Immature natural killer cell (primary cell): ENCODE measurements around the gene ANKH. TPM values are rescaled to one million over a fixed set of nuclear protein-coding genes. Genes with fewer than 3 reads are reported as not detected.

Experiments used
- DNase-seq, 3 donors: peaks; one replicate each; pipeline ENCODE4 v3.0.0; 2022; ENCODE audit warnings: mixed read lengths in 1 of 3
- H3K27ac Mint-ChIP-seq, 6 donors: one replicate each; pipeline ENCODE4 v1.8.0; 2020; ENCODE audit warnings: mixed read lengths in 6 of 6, mild to moderate bottlenecking in 5 of 6, inconsistent platforms in 4 of 6, moderate library complexity in 3 of 6
- H3K27me3 Mint-ChIP-seq, 3 donors: one replicate each; pipeline ENCODE4 v1.8.0; 2020 to 2021; ENCODE audit warnings: low read depth in 3 of 3, mild to moderate bottlenecking in 3 of 3, mixed read lengths in 3 of 3, moderate library complexity in 3 of 3, inconsistent platforms in 1 of 3
- H3K36me3 Mint-ChIP-seq, 3 donors: one replicate each; pipeline ENCODE4 v1.8.0; 2020; ENCODE audit warnings: mixed read lengths in 3 of 3, inconsistent platforms in 2 of 3, mild to moderate bottlenecking in 2 of 3
- H3K4me1 Mint-ChIP-seq, 2 donors: one replicate each; pipeline ENCODE4 v1.8.0; 2020; ENCODE audit warnings: inconsistent platforms in 2 of 2, mild to moderate bottlenecking in 2 of 2, mixed read lengths in 2 of 2, moderate library complexity in 1 of 2
- H3K4me3 Mint-ChIP-seq, 5 donors: one replicate each; pipeline ENCODE4 v1.8.0; 2020; ENCODE audit warnings: mild to moderate bottlenecking in 5 of 5, mixed read lengths in 5 of 5, inconsistent platforms in 3 of 5, moderate library complexity in 3 of 5
- H3K9me3 Mint-ChIP-seq, 6 donors: one replicate each; pipeline ENCODE4 v1.8.0; 2020; ENCODE audit warnings: mild to moderate bottlenecking in 6 of 6, mixed read lengths in 6 of 6, inconsistent platforms in 4 of 6, moderate library complexity in 3 of 6
- polyA plus RNA-seq, 3 donors: library from polyadenylated mRNA; unstranded; fragments of 300-500 nt; fragmentation: Illumina TruSeq; gene quantifications; one replicate each; pipeline ENCODE4 v1.2.3, GENCODE V29; 2021

Gene ANKH
- polyA plus RNA-seq, 3 donors from 2014 or later: 20.8 to 26.5 (median 25.4) TPM

GRCh38 chr5:14744296-14745187 lies 127.0 kb downstream of the ANKH start:
- Mint-ChIP-seq H3K27ac (peak overlapping the region; percentile 86 to 94 (median 88)), H3K4me1 (peaks cover 23 to 24% of the 10 kb centered on the region in 2 donors), H3K4me3 (peak overlapping the region in 2 of 5 donors; percentile 47 to 50), H3K27me3 (peaks cover 0 to 6% (median 3%) of the 10 kb centered on the region in 3 donors), H3K36me3 (peaks cover 19 to 30% (median 21%) of the 10 kb centered on the region in 3 donors), H3K9me3 (no peaks in the 10 kb centered on the region)
- no peak for DNase-seq

GRCh38 chr5:14743601-14744295 lies 127.8 kb downstream of the ANKH start:
- Mint-ChIP-seq H3K27ac (peak overlapping the region; percentile 36 to 91 (median 76)), H3K27me3 (peaks cover 0 to 6% (median 3%) of the 10 kb centered on the region in 3 donors), H3K9me3 (no peaks in the 10 kb centered on the region), H3K4me1 (peaks cover 23 to 24% of the 10 kb centered on the region in 2 donors), H3K4me3 (peak overlapping the region in 1 of 5 donors; percentile 47), H3K36me3 (peaks cover 21 to 32% (median 26%) of the 10 kb centered on the region in 3 donors)
- no peak for DNase-seq

GRCh38 chr5:14742498-14742897 lies 129.1 kb downstream of the ANKH start:
- Mint-ChIP-seq H3K27ac (peak overlapping the region in 2 of 6 donors; percentile 72 to 78), H3K36me3 (peaks cover 25 to 41% (median 34%) of the 10 kb centered on the region in 3 donors), H3K4me1 (peaks cover 23 to 24% of the 10 kb centered on the region in 2 donors), H3K4me3 (no peak overlapping the region), H3K9me3 (no peaks in the 10 kb centered on the region), H3K27me3 (peaks cover 2 to 6% (median 3%) of the 10 kb centered on the region in 3 donors)
- DNase-seq: no peak

GRCh38 chr5:14741801-14742440 lies 129.7 kb downstream of the ANKH start:
- no peak for DNase-seq
- H3K9me3 Mint-ChIP-seq: no peaks in the 10 kb centered on the region
- H3K4me1 Mint-ChIP-seq: peaks cover 23 to 24% of the 10 kb centered on the region in 2 donors
- peaks cover 2 to 6% (median 3%) of the 10 kb centered on the region in 3 donors for H3K27me3 Mint-ChIP-seq
- H3K27ac Mint-ChIP-seq: peak overlapping the region in 3 of 6 donors; percentile 13 to 78 (median 61)
- no peak overlapping the region for H3K4me3 Mint-ChIP-seq
- peaks cover 25 to 41% (median 32%) of the 10 kb centered on the region in 3 donors for H3K36me3 Mint-ChIP-seq

GRCh38 chr5:14741131-14741530 lies 130.4 kb downstream of the ANKH start:
- Mint-ChIP-seq H3K27ac (peak overlapping the region in 1 of 6 donors; percentile 50), H3K27me3 (peaks cover 2 to 6% (median 3%) of the 10 kb centered on the region in 3 donors), H3K36me3 (peaks cover 25 to 43% (median 34%) of the 10 kb centered on the region in 3 donors), H3K4me1 (peaks cover 19 to 20% of the 10 kb centered on the region in 2 donors), H3K4me3 (no peak overlapping the region), H3K9me3 (no peaks in the 10 kb centered on the region)
- no peak for DNase-seq

GRCh38 chr5:14739981-14740380 lies 131.6 kb downstream of the ANKH start:
- H3K27me3 Mint-ChIP-seq: peaks cover 0 to 3% (median 2%) of the 10 kb centered on the region in 3 donors
- no peak overlapping the region for H3K27ac Mint-ChIP-seq
- DNase-seq: no peak
- no peak overlapping the region for H3K4me3 Mint-ChIP-seq
- no peaks in the 10 kb centered on the region for H3K9me3 Mint-ChIP-seq
- H3K36me3 Mint-ChIP-seq: peaks cover 20 to 44% (median 29%) of the 10 kb centered on the region in 3 donors
- H3K4me1 Mint-ChIP-seq: peaks cover 8 to 9% of the 10 kb centered on the region in 2 donors

GRCh38 chr5:14739538-14739937 lies 132.0 kb downstream of the ANKH start:
- H3K27ac Mint-ChIP-seq: no peak overlapping the region
- DNase-seq: no peak
- H3K9me3 Mint-ChIP-seq: no peaks in the 10 kb centered on the region
- H3K36me3 Mint-ChIP-seq: peaks cover 20 to 48% (median 29%) of the 10 kb centered on the region in 3 donors
- peaks cover 6 to 7% of the 10 kb centered on the region in 2 donors for H3K4me1 Mint-ChIP-seq
- H3K27me3 Mint-ChIP-seq: peaks cover 0 to 3% (median 2%) of the 10 kb centered on the region in 3 donors
- no peak overlapping the region for H3K4me3 Mint-ChIP-seq

GRCh38 chr5:14738050-14738449 lies 133.5 kb downstream of the ANKH start:
- Mint-ChIP-seq H3K4me3 (no peak overlapping the region), H3K27ac (peak overlapping the region in 1 of 6 donors; percentile 77), H3K4me1 (peaks cover 0 to 2% of the 10 kb centered on the region in 2 donors), H3K9me3 (no peaks in the 10 kb centered on the region), H3K36me3 (peaks cover 25 to 52% (median 33%) of the 10 kb centered on the region in 3 donors), H3K27me3 (peaks cover 0 to 3% (median 2%) of the 10 kb centered on the region in 3 donors)
- no peak for DNase-seq

GRCh38 chr5:14737291-14737690 lies 134.3 kb downstream of the ANKH start:
- no peak overlapping the region for H3K4me3 Mint-ChIP-seq
- H3K36me3 Mint-ChIP-seq: peaks cover 20 to 45% (median 33%) of the 10 kb centered on the region in 3 donors
- H3K27ac Mint-ChIP-seq: no peak overlapping the region
- peaks cover 0 to 2% (median 2%) of the 10 kb centered on the region in 3 donors for H3K27me3 Mint-ChIP-seq
- DNase-seq: no peak
- no peaks in the 10 kb centered on the region for H3K9me3 Mint-ChIP-seq
- H3K4me1 Mint-ChIP-seq: peaks cover 0 to 2% of the 10 kb centered on the region in 2 donors

GRCh38 chr5:14735944-14736343 lies 135.6 kb downstream of the ANKH start:
- Mint-ChIP-seq H3K27me3 (peaks cover 0 to 2% (median 0%) of the 10 kb centered on the region in 3 donors), H3K27ac (peak overlapping the region in 1 of 6 donors; percentile 28), H3K9me3 (no peaks in the 10 kb centered on the region), H3K4me3 (no peak overlapping the region), H3K36me3 (peaks cover 15 to 40% (median 31%) of the 10 kb centered on the region in 3 donors), H3K4me1 (peaks cover 0 to 2% of the 10 kb centered on the region in 2 donors)
- no peak for DNase-seq

GRCh38 chr5:14734396-14734795 lies 137.2 kb downstream of the ANKH start:
- peak overlapping the region in 1 of 6 donors; percentile 18 for H3K27ac Mint-ChIP-seq
- peaks cover 12 to 36% (median 28%) of the 10 kb centered on the region in 3 donors for H3K36me3 Mint-ChIP-seq
- peaks cover 0 to 2% (median 2%) of the 10 kb centered on the region in 3 donors for H3K27me3 Mint-ChIP-seq
- H3K4me1 Mint-ChIP-seq: peaks cover 0 to 2% of the 10 kb centered on the region in 2 donors
- DNase-seq: no peak
- H3K4me3 Mint-ChIP-seq: no peak overlapping the region
- H3K9me3 Mint-ChIP-seq: no peaks in the 10 kb centered on the region

GRCh38 chr5:14733661-14734060 lies 137.9 kb downstream of the ANKH start:
- H3K9me3 Mint-ChIP-seq: no peaks in the 10 kb centered on the region
- peaks cover 0 to 2% (median 2%) of the 10 kb centered on the region in 3 donors for H3K27me3 Mint-ChIP-seq
- no peak overlapping the region for H3K27ac Mint-ChIP-seq
- no peak overlapping the region for H3K4me3 Mint-ChIP-seq
- H3K36me3 Mint-ChIP-seq: peaks cover 9 to 34% (median 21%) of the 10 kb centered on the region in 3 donors
- DNase-seq: no peak
- peaks cover 0 to 2% of the 10 kb centered on the region in 2 donors for H3K4me1 Mint-ChIP-seq

- peaks cover 0 to 2% (median 0%) of the 10 kb centered on the region in 3 donors for H3K27me3 Mint-ChIP-seq
- H3K36me3 Mint-ChIP-seq: peaks cover 7 to 27% (median 16%) of the 10 kb centered on the region in 3 donors
- no peaks in the 10 kb centered on the region for H3K9me3 Mint-ChIP-seq
- no peak overlapping the region for H3K27ac Mint-ChIP-seq
- no peak overlapping the region for H3K4me3 Mint-ChIP-seq
- H3K4me1 Mint-ChIP-seq: peaks cover 0 to 2% of the 10 kb centered on the region in 2 donors
- no peak for DNase-seq
Measured at GRCh38 chr5:14732991-14733390, 138.6 kb downstream of the ANKH start.
